ENCODE results near the gene VWA1.

DNA sequence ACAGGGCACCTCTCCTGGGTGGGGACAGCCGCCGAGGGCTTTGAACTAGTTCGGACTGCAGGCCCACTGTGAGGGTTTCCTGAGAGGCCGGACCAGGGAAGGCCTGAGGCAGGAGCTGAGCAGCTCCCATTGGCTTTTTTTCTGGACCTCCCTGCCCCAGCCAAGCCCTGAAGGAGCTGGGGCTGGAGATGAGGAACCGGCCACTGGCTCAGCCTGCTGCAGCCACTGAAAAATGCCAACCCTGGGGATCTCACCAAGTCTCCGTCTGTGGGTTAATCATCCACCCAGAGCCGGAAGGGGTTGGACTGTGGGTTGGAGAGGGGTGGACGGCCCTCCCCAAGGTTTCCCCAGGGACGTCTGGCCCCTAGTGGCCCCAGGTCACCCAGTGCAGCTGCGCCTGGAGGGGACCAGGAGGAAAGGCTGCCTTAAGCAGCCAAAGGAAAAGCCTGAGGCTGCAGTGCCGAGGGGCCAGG, 2.5 kb downstream of the VWA1 start:
- TF ChIP-seq BACH2 (CRISPR knock-in tag; IDR thresholded peaks at IDR 0.05; ENCODE audit: borderline replicate concordance), result no peak
- no peak for TF ChIP-seq RARB (CRISPR knock-in tag; IDR thresholded peaks at IDR 0.05)
- TF ChIP-seq, protein P1, sequence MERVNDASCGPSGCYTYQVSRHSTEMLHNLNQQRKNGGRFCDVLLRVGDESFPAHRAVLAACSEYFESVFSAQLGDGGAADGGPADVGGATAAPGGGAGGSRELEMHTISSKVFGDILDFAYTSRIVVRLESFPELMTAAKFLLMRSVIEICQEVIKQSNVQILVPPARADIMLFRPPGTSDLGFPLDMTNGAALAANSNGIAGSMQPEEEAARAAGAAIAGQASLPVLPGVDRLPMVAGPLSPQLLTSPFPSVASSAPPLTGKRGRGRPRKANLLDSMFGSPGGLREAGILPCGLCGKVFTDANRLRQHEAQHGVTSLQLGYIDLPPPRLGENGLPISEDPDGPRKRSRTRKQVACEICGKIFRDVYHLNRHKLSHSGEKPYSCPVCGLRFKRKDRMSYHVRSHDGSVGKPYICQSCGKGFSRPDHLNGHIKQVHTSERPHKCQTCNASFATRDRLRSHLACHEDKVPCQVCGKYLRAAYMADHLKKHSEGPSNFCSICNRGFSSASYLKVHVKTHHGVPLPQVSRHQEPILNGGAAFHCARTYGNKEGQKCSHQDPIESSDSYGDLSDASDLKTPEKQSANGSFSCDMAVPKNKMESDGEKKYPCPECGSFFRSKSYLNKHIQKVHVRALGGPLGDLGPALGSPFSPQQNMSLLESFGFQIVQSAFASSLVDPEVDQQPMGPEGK (CRISPR knock-in tag; IDR thresholded peaks at IDR 0.05; ENCODE audit: borderline replicate concordance), result no peak
- TF ChIP-seq PPARA (CRISPR knock-in tag; IDR thresholded peaks at IDR 0.05; ENCODE audit: borderline replicate concordance), result no peak
- no peak for TF ChIP-seq CSDC2 (CRISPR knock-in tag; IDR thresholded peaks at IDR 0.05)
- no peak for TF ChIP-seq GLIS3 (CRISPR knock-in tag; IDR thresholded peaks at IDR 0.05)
- TF ChIP-seq ARNTL (CRISPR knock-in tag; IDR thresholded peaks at IDR 0.05; ENCODE audit: borderline replicate concordance, low read depth), result no peak
- no peak for TF ChIP-seq ZFP30 (CRISPR knock-in tag; IDR thresholded peaks at IDR 0.05)
- no peak for TF ChIP-seq ZNF8 (CRISPR knock-in tag; IDR thresholded peaks at IDR 0.05)
- TF ChIP-seq TOX (CRISPR knock-in tag; IDR thresholded peaks at IDR 0.05; ENCODE audit: borderline replicate concordance), result no peak
- TF ChIP-seq, protein P2, sequence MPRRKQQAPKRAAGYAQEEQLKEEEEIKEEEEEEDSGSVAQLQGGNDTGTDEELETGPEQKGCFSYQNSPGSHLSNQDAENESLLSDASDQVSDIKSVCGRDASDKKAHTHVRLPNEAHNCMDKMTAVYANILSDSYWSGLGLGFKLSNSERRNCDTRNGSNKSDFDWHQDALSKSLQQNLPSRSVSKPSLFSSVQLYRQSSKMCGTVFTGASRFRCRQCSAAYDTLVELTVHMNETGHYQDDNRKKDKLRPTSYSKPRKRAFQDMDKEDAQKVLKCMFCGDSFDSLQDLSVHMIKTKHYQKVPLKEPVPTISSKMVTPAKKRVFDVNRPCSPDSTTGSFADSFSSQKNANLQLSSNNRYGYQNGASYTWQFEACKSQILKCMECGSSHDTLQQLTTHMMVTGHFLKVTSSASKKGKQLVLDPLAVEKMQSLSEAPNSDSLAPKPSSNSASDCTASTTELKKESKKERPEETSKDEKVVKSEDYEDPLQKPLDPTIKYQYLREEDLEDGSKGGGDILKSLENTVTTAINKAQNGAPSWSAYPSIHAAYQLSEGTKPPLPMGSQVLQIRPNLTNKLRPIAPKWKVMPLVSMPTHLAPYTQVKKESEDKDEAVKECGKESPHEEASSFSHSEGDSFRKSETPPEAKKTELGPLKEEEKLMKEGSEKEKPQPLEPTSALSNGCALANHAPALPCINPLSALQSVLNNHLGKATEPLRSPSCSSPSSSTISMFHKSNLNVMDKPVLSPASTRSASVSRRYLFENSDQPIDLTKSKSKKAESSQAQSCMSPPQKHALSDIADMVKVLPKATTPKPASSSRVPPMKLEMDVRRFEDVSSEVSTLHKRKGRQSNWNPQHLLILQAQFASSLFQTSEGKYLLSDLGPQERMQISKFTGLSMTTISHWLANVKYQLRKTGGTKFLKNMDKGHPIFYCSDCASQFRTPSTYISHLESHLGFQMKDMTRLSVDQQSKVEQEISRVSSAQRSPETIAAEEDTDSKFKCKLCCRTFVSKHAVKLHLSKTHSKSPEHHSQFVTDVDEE (CRISPR knock-in tag; IDR thresholded peaks at IDR 0.05), result no peak
- TF ChIP-seq ZFP3 (CRISPR knock-in tag; IDR thresholded peaks at IDR 0.05), result no peak
